Bone marrow (tissue), 2 donors: ENCODE data around the gene SELE.

Experiments
- DNase-seq, 2 donors: peaks; one replicate each; lab custom pipeline; 2025; lab: John Stamatoyannopoulos, UW

SELE gene, protein sequence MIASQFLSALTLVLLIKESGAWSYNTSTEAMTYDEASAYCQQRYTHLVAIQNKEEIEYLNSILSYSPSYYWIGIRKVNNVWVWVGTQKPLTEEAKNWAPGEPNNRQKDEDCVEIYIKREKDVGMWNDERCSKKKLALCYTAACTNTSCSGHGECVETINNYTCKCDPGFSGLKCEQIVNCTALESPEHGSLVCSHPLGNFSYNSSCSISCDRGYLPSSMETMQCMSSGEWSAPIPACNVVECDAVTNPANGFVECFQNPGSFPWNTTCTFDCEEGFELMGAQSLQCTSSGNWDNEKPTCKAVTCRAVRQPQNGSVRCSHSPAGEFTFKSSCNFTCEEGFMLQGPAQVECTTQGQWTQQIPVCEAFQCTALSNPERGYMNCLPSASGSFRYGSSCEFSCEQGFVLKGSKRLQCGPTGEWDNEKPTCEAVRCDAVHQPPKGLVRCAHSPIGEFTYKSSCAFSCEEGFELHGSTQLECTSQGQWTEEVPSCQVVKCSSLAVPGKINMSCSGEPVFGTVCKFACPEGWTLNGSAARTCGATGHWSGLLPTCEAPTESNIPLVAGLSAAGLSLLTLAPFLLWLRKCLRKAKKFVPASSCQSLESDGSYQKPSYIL

DNA sequence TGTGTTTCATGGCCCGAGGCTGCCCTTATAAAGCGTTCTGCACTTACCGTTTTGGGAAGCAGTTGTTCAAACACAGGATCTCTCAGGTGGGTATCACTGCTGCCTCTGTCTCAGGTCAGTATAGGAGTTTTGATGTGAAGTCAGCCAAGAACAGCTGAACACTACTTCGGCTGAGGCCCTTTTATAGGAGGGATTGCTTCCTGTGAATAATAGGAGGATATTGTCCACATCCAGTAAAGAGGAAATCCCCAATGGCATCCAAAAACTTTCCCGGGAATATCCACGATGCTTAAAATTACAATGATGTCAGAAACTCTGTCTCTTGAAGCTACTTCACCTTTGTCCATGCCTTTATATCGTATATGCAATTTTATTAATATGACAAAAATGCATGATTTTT, at the start of gene SELE:
Gene SELE (minus strand): TSS at position 156 of the 400 bp plus-strand sequence. CDS start 467 bp downstream, outside the sequence.
- DNase-seq, result no peak

DNA sequence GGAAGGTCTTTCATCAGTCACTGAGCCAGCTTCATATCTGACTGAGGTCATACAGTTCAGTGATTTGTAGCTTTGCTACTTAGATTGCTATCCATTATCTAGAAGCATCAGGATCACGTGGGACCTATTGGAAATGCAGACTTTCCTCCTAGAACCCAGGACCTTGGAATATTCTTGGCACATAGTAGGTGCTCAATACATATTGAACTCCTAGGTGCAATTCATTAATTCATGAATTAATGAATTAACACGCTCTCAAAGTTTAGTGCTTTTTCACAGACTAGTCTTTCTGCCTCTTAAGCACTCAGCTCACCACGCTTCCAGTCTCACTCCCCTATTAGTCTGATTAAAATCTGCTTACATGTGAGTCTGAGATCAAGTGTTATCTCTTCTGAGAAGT, 48.7 kb upstream of the SELE start:
- no peak for DNase-seq

DNA sequence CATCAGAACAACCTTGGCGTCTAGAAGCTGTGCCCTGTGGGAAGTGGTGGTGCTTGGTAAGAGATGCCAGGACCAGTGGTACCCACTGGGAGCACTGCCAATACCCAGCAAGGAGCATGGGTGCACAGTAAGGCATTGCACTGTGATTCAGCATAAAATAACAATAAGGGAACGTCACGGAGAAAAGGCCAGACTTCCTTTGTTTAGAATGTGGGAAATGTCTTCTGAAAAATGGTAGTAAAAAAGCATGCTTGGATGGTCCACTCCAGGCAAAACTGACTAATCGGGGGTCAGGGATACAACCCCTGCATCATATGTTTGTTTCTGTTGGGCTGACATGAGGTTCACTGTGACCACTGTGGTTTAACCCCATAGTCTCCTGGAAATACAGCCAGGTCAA, 46.1 kb upstream of the SELE start:
- DNase-seq, result no peak

DNA sequence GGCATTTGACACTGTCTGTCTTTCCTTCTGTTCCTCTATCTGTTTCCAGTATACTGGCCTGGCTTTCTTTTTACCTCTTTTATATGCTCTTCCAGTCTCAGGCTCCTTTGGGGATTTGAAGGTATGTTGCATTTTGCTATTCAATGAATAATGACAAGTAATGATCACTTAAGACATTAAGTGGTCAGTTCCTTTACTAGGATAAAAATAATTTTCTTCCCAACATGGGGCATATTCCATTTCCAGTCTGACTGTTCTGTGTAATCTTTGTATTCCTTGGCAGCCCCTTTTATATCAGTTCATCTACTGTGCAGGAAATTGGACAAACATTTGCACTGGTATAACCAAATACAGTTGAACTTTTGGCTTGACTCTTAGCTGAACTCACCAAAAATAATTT, 45.3 kb upstream of the SELE start:
- no peak for DNase-seq

DNA sequence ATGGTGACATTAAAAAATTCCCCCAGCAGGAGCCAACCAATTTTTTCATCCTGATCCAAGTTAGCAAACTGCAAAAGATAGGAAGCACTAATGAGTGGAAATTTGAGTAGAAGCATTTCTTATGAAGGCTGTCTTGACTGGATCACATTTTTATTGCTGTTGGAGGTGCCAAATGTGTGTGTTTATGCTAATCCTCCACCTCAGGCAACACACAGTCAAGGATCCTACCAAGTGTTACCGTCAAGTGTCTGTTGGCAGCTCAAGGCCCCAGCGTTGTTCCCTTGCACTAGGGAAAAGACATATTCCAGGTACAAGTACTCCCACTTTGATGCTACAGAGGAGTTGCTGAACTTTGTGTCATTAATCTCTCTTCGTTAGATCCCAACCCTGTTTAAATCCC, 42.6 kb upstream of the SELE start:
- DNase-seq, result no peak

DNA sequence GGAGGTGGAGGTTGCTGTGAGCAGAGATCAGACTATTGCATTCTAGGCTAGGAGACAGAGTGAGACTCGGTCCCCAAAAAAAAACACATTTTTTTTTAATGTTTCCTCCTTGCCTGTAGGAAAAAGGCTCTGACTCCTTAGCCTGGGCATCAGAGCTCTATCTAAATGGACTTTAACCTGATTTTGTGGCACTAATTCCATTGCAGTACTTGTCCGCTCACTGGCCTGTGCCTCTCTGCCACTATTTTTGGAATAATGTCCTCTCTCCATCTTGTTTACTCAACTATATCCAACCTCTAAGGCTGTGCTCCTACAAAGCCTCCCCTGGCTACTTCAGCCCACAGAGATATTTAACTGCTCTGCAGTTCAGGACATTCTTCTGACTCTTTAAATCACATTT, 34.3 kb upstream of the SELE start:
- no peak for DNase-seq

DNA sequence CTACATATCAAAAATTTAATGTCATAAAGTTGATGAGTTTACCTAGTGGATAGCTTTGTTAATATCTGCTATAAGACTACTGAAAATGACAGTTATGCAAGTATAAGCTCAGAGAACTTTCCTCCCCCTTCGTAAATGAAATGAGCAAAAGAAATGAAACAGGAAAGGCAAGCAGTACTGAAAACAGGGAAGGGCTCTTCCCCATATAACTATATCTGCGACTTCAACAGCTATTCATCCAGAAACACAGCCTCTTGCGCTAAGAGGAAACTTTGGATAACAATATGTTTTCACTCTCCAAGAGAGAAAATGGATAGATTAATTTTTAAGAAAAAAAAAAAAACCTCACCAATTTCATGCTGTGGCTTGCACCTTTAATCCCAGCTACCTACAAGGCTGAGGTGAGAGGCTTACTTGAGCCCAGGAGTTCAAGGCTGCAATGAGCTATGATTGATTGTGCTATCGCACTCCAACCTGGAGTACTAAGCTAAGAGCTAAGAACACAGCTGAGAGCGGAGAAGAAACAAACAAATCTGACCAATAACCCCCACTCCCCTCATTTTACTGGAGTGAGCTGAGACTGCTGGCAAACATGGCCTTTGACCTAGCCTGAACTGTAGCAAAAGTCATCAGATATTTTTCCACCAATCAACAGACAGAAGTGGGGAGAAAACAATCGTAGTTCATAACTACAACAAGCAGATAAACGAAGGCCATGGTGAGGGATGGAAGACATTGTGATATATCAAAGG, 31.9 kb upstream of the SELE start:
- no peak for DNase-seq

DNA sequence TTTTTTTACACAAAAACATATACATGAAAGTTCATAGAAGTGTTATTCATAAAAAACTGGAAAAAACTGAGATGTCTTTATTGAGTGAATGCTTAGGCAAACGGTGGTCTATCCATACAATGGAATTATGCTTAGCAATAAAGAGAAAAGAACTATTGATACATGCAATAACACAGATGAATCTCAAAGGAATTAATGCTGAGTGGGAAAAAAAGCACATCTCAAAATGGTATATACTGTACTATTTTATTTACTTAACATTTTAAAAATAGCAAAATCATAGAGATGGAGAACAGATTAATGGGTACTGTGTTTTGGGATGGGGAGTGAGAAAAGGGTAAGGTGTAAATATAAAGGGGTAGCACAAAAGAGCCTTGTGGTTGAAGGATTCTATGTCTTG, 31.0 kb upstream of the SELE start:
- no peak for DNase-seq

DNA sequence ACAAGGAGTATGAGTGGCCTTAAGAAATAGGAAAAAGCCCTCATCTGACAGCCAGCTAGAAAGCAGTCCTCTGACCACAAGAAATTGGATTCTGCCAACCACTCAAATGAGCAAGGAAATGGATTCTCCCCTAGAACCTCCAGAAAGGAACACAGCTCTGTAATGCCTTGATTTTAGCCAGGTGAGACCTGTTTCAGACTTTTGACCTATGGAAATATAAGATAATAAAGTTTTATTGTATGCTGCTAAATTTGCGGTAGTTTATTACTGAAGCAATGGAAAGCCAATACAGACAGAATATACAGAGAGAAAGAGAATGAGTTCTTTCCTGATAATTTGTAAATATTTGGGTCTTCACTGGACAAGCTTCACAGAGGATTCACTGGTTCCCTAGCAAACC, 28.8 kb upstream of the SELE start:
- no peak for DNase-seq

DNA sequence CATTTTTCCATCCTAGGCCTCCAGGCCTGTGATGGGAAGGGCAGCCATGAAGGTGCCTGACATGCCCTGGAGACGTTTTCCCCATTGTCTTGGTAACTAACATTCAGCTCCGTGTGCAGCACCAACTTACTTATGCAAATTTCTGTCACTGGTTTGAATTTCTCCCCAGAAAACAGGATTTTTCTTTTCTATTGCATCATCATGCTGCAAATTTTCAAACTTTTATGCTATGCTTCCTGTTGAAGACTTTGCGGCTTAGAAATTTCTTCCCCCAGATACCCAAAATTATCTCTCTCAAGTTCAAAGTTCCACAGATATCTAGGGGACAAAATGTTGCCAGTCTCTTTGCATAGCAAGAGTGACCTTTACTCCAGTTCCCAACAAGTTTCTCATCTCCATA, 25.2 kb upstream of the SELE start:
- DNase-seq, result no peak

DNA sequence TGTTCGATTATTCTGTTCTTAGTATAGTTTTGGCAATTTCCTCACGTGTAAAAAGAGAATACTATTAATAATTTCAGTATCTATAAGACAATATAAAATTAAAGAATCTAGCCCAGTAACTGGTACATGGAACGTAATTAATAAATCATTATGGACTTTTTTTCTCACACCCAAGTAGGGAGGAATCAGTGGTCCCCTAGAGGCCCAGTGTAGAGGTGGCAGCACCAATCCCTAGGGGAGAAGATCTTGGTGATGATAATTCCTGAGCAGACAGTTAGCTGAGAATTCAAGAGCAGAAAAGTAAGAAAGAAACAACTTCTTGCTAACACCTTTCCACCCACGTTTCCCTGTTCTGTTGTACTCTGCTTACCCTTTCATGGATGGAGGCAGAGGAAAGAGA, 19.7 kb upstream of the SELE start:
- DNase-seq, result no peak

DNA sequence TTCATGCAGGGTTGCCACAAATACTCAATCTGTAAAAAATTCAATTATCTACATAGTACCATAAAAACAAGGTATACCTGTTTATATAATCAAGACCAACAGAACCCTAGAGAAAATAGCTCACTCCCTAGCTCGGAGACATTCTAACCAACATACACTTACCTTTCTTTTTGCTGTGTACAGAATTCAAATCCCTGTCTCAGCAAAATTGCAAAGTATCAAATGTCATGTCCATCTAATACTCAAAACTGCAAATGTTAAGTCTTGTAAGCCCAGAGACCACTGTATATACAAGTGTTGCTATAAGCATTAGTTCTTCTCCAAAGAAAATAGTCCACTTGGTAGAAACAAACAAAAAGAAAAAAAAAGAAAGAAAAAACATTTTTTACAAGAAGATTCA, 16.2 kb upstream of the SELE start:
- no peak for DNase-seq

DNA sequence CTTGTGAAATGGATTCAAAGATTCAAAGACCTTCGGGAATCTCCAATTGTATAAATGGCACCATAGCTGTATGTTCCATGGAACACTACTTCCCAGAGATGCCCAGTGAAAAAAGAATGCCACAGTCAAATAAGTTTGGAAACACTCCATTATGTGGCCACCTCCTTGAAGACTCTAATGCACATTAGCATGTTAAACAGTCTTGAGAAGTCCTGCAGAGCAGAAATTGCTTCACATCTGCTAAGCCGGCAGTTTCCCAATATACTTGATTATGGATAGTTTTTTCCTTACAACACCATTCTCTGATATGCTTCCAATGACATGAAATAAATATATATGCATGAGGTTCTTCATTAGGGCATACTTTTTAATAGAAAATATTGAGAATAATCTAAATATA, 12.7 kb upstream of the SELE start:
- DNase-seq, result no peak

DNA sequence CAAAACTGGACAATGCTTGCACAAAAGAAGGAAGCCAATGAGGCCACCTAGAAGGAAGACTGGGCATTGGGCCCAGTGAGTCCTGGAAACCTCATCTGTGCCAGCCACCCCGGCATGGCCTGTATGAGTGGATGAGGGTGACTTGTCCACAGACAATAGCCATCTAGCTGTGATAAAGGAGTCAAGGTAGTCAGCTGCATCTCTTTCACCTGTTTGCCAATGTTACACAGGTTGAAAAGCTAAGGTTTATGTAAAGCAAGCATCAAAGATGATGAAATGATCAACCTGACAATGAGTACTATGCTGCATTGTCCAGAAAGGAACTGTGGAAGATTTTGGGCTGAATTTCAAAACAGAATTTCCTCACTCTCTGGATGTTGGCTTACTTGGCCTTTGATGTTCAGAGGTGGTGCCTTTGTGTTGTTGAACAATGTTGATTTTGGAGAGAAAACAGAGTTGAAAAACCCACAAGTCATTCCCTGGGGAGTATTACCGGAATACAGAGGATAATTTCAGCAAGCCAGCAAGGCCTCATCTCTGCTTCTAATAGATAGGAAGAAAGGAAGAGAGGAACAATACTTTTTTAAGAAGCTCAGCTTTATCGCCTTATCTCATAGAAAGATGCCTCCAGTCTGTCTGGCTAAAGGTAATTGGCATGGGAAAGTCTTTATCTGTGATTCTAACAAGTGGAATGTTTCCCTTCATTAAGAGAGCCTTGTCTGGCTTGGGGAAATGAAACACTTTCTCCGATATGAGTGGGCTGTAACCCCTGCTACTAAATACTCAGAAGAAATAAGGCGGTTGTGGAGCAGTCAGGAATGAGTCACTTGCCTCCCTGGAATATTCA, 11.4 kb upstream of the SELE start:
- DNase-seq, result no peak

DNA sequence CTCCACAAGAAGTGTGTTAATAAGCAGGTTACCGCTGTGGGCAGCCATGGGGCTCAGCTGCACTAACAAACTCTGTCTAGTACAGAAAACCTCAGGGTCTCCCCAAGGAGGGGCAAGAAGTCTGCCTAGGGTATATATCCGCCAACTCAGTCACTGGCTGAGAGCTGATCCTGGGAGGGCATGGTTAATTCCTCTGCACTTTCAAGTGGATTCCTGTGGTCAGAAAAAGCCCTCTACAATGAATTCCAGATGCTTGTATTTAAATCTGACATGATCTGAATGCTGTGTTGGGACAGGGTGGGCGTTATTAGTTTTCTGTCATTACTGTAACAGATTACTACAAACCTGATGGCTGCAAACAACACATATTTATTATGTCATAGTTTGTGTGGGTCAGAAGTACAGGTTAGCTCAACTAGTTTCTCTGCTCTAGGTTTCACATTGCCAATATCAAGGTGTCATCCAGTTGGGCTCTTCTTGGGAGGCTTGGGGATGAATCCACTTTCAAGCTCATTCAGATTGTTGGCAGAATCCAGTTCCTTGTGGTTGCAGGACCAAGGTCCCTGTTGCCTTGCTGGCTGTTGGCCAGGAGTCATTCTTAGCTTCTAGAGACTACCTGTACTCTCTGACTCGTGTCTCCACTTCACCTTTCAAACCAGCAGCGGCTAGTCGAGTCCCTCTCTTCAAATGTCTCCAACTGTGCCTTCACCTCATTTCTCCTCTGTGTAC, 8.0 kb upstream of the SELE start:
- DNase-seq, result no peak

DNA sequence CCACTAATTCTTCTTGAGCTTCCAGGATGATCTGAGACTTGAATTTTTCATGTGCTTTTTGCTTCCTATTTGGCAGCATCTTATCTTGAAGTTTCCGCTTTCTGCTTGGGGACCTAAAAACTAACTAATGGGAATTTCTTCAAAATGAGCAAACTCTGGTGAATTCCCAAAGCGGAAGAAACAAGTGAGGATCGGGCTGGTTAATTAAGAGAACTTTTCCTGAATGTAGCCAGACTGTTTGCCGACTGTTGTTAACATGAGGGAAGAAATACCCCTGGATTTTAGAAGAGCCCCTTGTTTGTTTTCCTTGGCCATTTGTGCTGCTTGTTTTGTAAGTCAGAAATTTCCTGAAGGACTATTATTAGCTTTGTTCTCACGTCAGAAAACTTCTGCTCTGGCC, 6.1 kb upstream of the SELE start:
- no peak for DNase-seq

DNA sequence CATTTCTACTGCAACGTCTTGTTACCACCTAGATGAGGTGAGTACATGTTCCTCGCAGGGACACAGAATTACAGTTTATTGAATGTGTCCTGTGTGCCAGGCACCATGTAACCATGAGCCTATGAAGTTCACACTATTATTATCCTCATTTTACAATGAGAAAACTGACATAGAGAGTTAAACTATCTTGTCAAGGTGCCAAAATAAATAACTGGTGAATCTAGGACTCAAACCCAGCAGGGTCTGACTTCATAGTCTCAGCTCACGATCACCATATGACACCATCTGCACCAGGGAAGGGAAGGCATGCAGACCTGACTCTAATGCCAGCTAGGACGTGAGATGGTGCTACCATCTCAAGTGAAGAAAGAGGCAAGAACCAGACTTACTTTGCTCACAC, 2.4 kb downstream of the SELE start:
- no peak for DNase-seq

DNA sequence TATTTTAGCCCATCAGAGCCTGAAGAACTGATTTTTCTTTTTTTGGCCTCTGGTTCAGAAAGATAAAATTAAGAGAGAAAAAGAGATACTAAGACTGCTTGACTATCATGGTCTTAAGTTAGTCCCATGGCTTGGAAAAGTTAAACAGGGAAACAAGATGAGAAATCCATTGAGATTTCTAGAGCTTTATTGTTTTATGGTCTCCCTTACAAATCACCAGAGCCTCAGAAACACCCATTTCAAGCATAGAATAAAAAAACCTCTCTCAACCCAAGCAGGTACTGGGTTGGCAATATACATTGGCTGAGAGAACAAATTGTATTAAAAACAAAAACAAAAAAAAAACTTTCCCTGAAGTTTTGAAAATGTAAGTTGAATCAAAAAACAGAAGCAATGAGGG, 3.9 kb downstream of the SELE start:
- no peak for DNase-seq

DNA sequence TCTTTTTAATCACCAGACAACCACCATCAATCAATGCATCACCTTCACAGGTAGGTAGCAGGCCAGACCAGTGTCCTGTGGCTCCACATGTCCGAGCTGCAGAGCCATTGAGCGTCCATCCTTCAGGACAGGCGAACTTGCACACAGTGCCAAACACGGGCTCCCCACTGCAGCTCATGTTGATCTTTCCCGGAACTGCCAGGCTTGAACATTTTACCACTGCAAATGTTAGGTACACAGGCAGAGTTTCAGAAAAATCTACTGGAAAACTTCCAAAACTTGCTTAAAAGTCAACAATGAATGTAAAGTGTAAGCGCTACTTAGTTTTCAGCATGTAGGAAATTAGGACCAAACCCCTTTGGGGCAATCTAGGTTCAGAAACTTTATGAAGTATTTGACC, 6.6 kb downstream of the SELE start:
- no peak for DNase-seq

DNA sequence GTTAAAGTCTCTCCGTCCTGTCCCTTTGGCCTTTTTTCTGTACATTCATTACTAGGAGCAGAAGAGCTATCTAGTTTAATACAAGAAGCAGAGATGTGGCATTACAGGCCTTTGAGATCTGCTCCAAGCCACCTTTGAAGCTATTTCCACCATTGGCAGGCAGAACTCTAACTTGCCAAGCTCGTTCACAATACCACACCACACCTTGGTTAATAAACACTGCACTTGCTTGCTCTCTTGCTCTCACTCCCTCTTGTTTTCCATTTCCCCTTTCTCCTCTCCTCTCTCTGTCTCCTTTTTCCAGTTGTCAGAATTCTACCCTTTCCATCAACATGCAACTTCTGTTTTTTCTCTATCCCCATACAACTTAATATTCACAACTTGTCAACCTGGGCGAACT, 7.0 kb downstream of the SELE start:
- no peak for DNase-seq

DNA sequence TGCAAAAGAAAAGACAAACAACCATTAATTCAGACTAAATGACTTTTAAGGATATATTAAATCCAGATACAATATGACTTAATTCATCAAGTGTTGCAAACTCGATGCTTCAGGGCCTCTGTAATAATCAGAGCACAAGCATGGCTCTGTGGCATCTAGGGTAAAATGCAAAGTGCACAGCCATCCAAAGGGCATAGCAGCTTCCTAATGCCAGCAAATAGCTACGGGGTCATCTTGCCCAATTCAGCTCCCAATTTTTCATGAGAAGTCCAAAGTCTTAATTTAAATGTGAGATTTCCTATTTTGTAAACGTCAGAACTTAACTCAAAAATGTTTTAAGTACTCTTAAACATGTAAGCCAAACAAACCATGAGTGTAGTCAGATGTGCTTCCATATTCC, 7.9 kb downstream of the SELE start:
- no peak for DNase-seq

DNA sequence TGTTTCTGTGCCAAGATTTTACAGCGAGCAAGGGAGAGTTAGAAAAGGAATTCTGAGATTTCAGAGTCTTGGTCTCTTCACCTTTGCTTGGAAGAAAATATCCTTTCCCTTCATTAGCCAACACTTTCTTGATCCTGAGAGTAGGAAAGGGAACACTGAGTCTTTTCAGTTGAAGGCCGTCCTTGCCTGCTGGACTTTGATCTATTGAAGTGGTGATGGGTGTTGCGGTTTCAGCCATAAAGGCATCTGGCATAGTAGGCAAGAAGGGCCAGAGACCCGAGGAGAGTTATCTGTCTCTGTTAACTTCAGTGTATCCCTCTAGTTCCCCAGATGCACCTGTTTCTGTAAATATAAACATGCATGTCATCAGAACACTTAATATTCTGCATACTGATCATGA, 9.7 kb downstream of the SELE start:
- no peak for DNase-seq
